GM18867 (cell line): ENCODE results near the gene CDCA3.
"Not testable (repeated sequence)": the region's sequence is repeated elsewhere in the genome, so short reads cannot be mapped to it uniquely, and the experiment has no call there.

Experiments
- ATAC-seq: cut with Tn5 transposase; IDR thresholded peaks from one replicate; pipeline ENCODE4 v1.9.1; 2021; ENCODE audit warnings: mild to moderate bottlenecking, moderate library complexity; ENCODE audit not compliant: unreplicated experiment

The CDCA3 gene

DNA sequence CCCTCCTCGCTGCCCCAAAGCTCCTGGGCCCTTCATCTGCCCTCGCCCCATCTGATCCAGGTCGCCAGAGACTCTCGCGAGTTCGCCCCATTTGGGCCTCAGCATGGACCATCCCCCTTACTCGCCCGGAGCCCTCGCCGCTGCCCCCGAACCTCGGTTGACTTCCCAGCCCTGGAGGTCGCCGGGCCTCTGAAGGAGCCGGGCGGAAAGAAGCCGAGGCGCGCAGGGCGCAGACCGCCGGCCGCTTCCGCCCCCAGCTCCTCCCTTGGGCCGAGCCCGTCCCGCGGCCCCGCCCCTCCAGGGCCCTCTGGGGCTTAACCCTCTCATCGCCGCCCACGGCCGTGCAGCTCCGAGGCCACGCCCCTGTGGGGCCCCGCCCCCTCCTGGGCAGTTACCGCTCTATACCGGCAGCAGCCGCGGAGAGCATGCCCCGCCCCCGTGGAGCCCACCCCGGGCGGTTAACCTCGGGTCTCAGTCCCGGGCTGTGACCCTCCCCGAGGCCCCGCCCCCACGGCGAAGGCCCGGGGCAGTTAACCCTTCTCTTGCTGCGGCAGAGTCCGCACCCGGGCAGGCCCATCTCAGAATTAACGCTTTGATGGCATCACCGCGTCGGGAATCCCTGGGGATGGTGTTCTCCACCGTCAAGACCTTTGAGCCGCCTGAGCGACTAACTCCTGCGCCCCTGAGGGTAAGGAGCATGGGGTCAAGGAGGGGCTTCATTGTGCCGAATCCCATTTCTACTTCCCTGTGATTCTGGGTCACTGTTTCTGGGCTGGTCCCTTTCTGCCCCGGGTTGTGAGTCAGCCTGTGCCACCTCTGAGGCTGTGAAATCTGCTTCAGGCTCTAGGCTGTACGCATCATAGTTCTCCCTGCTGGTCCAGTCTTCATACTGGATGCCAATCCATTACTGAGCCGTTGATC is 22.3 kb upstream of the CDCA3 start, which contains the start of gene SPSB2:
TSS of gene SPSB2 (minus strand) at position 210 of the 921 bp plus-strand sequence. CDS start 402 bp downstream, outside the sequence.
- ATAC-seq = peak; percentile 71

DNA sequence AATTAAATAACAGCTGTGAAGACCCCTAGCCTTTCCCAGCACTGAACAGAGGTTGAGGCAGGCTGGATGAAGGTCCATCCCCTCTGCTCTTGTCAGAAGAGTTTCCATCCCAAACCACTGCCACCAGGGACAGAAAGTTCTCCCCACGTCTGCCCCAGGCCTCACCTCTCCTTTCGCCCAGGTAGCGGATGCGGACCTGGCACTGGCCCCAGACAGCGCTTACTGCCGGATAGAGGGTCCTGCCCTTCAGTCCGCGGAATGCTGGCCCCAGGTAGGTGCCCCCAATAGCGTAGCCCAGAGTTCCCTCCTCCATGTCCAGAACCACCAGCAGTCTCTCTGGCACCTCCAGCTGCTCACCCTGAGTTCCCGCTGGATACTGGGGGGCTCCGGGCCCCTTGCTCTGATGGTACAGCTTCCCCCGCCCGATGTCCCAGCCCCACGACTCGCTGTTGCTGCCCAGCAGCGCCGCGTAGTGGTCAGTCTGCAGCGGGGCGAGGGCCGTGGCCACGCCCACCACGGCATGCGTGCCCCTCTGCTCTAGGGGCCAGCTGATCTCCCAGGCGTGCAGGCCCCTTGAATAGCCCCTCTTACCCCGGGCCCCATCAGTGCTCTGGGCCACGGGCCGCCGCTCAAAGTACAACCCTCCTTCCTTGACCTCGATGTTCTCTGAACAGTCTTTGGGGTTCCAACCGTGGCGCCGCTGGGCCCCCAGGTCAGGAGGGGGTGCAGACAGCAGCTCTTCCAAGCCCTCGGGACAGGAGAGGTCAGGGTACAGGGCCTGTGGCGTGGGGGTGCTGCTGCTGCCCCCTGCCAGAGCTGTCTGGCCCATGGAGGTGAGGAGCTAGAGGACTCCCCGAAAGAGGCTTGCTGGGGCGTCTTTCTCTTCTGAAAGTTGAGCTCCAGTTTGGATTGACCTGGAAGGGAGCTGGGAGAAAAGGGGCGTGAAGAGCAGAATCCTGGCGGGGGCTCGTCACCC is 21.3 kb upstream of the CDCA3 start:
- peak; percentile 25 for ATAC-seq

GRCh38 chr12:6871052-6871957 is 20.2 kb upstream of the CDCA3 start:
- ATAC-seq = no peak

DNA sequence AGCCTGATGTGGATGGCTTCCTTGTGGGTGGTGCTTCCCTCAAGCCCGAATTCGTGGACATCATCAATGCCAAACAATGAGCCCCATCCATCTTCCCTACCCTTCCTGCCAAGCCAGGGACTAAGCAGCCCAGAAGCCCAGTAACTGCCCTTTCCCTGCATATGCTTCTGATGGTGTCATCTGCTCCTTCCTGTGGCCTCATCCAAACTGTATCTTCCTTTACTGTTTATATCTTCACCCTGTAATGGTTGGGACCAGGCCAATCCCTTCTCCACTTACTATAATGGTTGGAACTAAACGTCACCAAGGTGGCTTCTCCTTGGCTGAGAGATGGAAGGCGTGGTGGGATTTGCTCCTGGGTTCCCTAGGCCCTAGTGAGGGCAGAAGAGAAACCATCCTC is 19.2 kb upstream of the CDCA3 start:
- not testable (repeated sequence) for ATAC-seq

GRCh38 chr12:6869049-6870021 is 18.2 kb upstream of the CDCA3 start:
- no peak for ATAC-seq

- no peak for ATAC-seq
Observed at GRCh38 chr12:6868211-6869048, 17.3 kb upstream of the CDCA3 start.

- ATAC-seq = peak; percentile 60
Observed at GRCh38 chr12:6867413-6868210, 16.5 kb upstream of the CDCA3 start, which contains the start of gene TPI1. Gene TPI1 (plus strand): TSS chr12:6867531. CDS start chr12:6867567, 36 bp downstream.

DNA sequence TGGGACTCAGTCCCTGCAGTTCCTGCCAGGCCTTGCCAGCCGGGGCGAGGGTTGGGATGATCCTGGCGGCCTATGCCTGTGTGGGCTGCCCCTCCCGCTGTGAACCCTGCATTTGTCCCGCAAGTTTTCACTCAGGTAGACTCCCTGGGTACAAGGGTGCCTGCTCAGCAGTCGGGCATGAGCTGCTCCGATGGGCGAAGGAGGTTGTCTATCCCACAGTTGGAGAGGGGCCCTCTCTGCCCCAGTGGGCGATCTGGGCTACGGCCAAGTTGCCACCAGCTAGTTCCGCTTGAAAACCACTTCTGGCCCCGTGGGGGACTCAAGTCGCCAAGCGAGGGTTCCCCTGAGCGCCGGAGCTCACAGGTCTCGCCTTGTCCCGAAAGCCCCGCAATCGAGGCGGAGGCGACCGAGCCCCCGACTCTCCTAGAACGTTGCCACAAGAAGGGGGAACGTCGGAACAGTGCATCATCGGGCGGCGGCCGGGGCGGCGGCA is 15.9 kb upstream of the CDCA3 start:
- ATAC-seq = peak; percentile 8

DNA sequence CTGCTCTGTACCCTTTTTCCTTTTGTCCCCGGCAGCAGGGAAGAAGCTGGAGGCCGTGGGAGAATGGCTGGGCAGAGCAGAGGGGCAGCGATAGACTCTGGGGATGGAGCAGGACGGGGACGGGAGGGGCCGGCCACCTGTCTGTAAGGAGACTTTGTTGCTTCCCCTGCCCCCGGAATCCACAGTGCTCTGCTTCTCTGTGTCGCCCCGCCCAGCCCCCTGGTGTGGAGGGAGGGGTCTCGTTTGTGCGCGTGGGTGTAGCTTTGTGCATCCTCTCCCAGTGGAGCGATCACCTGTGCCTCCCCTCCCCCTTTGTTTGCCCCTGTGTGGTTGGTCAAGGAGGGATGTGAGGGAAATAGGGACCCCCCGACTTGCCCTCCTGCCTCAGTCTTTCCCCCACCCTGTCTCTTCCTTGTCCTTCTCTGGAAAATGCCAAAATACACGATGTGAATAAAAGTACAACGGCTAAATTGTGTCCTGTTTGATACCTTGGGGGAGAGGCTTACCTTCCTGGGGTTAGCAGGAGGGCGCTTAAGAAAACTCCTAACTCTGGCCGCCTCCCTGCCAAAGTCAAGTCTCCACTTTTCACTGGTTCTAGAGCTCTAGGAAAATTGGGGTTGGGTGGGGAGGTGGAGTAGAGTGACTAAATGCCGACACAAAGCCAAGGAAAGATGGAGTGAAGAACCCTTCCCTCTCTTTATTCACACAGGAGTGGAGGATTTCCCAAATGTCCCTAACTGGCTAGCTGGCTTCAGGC is 15.3 kb upstream of the CDCA3 start:
- ATAC-seq = no peak

DNA sequence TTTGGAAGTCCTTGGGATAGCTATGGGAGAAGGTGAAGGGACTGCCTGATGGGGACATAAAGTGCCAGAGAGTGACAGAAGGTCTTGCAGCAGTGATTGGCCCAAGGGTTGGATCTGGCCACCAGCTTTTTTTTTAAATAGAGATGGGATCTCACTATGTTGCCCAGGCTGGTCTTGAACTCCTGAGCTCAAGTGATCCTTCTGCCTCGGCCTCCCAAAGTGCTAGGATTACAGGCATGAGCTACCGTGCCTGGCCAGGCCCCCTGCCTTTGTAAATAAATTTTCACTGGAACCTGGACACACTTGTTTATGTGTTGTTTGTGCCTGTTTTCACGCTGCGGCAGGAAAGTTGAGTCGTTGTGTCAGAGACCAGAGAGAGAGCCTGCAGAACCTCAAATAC is 14.2 kb upstream of the CDCA3 start:
- not testable (repeated sequence) for ATAC-seq

GRCh38 chr12:6863586-6864321 is 12.7 kb upstream of the CDCA3 start:
- no peak for ATAC-seq

DNA sequence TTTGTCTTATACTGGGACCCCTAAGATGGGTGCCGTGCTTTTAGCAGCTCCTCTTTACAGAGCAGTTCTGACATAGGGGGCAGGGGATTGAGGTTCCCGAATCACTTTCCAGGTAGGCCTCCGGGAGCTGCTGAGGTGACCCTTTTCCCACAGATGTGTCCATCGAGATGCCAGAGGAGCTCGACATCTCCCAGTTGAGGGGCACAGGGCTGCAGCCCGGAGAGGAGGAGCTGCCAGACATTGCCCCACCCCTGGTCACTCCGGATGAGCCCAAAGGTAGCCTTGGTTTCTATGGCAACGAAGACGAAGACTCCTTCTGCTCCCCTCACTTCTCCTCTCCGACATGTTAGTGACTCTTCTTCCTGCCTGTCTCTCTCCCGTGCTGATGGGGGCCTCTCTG is 11.9 kb upstream of the CDCA3 start:
- no peak for ATAC-seq

GRCh38 chr12:6861391-6861790 is 10.3 kb upstream of the CDCA3 start:
- ATAC-seq = no peak

DNA sequence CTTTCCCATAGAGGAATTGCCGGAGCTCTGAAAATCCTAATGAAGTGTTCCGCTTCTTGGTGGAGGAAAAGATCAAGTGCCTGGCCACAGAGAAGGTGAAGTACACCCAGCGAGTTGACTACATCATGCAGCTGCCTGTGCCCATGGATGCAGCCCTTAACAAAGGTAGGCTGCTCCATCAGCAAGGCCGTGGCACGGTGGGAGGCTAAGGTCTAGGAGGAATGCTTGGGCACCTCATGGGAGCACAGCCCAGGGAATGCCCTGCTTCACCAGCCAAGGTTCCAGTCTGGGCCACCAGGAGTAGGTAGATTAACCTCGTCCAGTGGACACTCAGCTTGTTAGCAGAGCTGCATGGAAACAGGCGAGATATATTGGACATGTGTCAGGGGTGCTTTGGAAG is 9.9 kb upstream of the CDCA3 start:
- no peak for ATAC-seq

DNA sequence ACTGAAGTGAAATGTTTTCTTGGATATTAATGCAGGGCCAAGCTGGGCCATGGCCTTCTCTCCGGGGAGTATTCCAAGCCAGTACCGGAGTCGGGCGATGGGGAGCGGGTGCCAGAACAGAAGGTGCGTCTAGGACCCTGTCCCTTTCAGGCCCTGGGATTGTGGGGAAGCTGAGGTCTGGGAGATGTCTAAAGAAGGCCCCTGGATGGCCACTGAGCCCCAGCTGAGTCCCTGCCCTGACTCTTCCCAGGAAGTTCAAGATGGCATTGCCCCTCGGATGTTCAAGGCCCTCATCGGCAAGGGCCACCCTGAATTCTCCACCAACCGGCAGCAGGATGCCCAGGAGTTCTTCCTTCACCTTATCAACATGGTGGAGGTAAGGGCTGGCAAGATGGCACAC is 9.0 kb upstream of the CDCA3 start:
- no peak for ATAC-seq

GRCh38 chr12:6858799-6859198 is 7.7 kb upstream of the CDCA3 start:
- ATAC-seq = no peak
